NCI-H446 treated with DMSO at 0.1 percent for 48 hours (cell line): ENCODE measurements around the gene PTPA.
A peak's percentile ranks its signal among the peaks of the same experiment; 100 is the strongest.
"Not testable (repeated sequence)": the region's sequence is repeated elsewhere in the genome, so short reads cannot be mapped to it uniquely, and the experiment has no call there.

ENCODE experiments used
- DNase-seq: peaks from one replicate; lab custom pipeline; 2025; lab: John Stamatoyannopoulos, UW

The PTPA gene

GRCh38 chr9:129160712-129161533, 49.7 kb downstream of the PTPA start:
- no peak for DNase-seq

GRCh38 chr9:129161534-129161837, 50.3 kb downstream of the PTPA start:
- no peak for DNase-seq

- no peak for DNase-seq
These were observed 51.4 kb downstream of the PTPA start for GRCh38 chr9:129162497-129163197.

- DNase-seq, result not testable (repeated sequence)
These were observed 52.0 kb downstream of the PTPA start for GRCh38 chr9:129163198-129163670.

GRCh38 chr9:129163753-129164152, 52.5 kb downstream of the PTPA start:
- DNase-seq, result no peak

GRCh38 chr9:129164246-129164930, 53.2 kb downstream of the PTPA start:
- no peak for DNase-seq

- DNase-seq, result no peak
These were observed 54.0 kb downstream of the PTPA start for GRCh38 chr9:129165198-129165597.

- DNase-seq, result no peak
These were observed 55.7 kb downstream of the PTPA start for GRCh38 chr9:129166623-129167557.

- no peak for DNase-seq
These were observed 59.0 kb downstream of the PTPA start for GRCh38 chr9:129170229-129170628.

- DNase-seq, result no peak
These were observed 61.0 kb downstream of the PTPA start for GRCh38 chr9:129171993-129172751.

GRCh38 chr9:129172816-129173215, 61.6 kb downstream of the PTPA start:
- DNase-seq, result no peak

GRCh38 chr9:129173296-129174101, 62.3 kb downstream of the PTPA start:
- no peak for DNase-seq

GRCh38 chr9:129174102-129174723, 63.0 kb downstream of the PTPA start:
- DNase-seq, result peak; percentile 8

GRCh38 chr9:129174724-129175514, 63.7 kb downstream of the PTPA start:
- DNase-seq, result peak; percentile 16

- no peak for DNase-seq
These were observed 64.3 kb downstream of the PTPA start for GRCh38 chr9:129175515-129175824.

- peak; percentile 44 for DNase-seq
These were observed 64.8 kb downstream of the PTPA start for GRCh38 chr9:129175825-129176633.

GRCh38 chr9:129176701-129177442, 65.7 kb downstream of the PTPA start:
- no peak for DNase-seq

- DNase-seq, result no peak
These were observed 66.2 kb downstream of the PTPA start for GRCh38 chr9:129177443-129177790.
